GM18867 (cell line): ENCODE results near the gene MATR3.
"Not testable (repeated sequence)": the region's sequence is repeated elsewhere in the genome, so short reads cannot be mapped to it uniquely, and the experiment has no call there.

Source experiments
- ATAC-seq: cut with Tn5 transposase; IDR thresholded peaks from one replicate; pipeline ENCODE4 v1.9.1; 2021; ENCODE audit warnings: mild to moderate bottlenecking, moderate library complexity; ENCODE audit not compliant: unreplicated experiment

The MATR3 gene

GRCh38 chr5:139295346-139296057 lies 2.0 kb downstream of the MATR3 start:
- no peak for ATAC-seq

DNA sequence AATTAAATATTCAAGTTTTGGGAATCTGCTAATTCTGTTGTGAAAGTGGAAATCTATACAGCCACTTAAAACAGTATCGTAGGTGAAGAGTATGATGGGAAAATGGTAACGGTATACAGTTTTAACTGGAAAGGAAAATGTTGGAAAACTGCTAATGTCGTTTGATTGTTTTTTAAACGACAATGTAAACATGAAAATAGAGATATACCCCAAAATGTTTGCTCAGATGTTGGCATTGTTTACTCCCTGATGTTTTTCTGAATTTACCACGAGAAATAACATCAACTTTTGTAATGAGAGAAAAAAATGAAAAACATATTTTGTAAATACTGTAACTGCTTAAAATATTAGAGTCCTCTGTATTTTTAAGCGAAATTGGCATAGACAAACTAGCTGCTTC lies 2.7 kb downstream of the MATR3 start:
- ATAC-seq: no peak

- ATAC-seq: no peak
Measured at GRCh38 chr5:139296862-139297326, 3.4 kb downstream of the MATR3 start.

- ATAC-seq: no peak
Measured at GRCh38 chr5:139297439-139298133, 4.0 kb downstream of the MATR3 start.

DNA sequence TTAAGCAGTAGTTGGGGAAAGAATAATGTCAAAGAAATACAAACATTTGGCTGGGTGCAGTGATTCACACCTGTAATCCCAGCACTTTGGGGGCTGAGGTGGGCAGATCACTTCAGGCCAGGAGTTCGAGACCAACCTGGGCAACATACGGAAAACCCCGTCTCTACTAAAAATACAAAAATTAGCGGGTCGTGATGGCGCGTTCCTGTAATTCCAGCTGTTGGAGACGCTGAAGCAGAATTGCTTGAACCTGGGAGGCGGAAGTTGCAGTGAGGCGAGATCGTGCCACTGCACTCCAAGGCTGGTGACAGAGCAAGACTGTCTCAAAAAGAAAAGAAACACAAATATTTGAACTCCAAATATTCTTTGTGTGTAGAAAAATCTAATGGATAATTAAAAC lies 4.7 kb downstream of the MATR3 start:
- ATAC-seq: no peak

GRCh38 chr5:139299486-139299885 lies 5.9 kb downstream of the MATR3 start:
- no peak for ATAC-seq

- no peak for ATAC-seq
Measured at GRCh38 chr5:139301808-139302499, 8.4 kb downstream of the MATR3 start.

GRCh38 chr5:139304391-139305324 lies 11.1 kb downstream of the MATR3 start:
- ATAC-seq: no peak

DNA sequence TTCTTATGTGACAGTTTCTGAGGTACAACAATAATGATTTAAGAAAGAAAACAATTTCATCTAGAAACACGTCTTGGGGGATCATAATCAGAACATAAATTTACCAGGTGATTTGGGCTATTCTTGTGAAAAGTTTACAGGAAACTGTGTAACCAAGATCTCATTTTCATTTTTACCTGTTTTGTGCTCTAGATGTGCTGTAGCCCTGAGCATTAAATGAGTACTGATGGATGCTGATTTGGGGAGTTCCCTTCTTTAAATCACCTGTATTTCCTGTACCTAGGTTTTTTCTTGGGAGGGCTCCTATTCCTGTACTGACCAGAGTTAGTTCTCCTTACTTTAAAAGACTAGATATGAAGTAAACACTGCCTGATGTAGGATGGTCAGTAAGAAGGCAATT lies 12.7 kb downstream of the MATR3 start:
- ATAC-seq: no peak

DNA sequence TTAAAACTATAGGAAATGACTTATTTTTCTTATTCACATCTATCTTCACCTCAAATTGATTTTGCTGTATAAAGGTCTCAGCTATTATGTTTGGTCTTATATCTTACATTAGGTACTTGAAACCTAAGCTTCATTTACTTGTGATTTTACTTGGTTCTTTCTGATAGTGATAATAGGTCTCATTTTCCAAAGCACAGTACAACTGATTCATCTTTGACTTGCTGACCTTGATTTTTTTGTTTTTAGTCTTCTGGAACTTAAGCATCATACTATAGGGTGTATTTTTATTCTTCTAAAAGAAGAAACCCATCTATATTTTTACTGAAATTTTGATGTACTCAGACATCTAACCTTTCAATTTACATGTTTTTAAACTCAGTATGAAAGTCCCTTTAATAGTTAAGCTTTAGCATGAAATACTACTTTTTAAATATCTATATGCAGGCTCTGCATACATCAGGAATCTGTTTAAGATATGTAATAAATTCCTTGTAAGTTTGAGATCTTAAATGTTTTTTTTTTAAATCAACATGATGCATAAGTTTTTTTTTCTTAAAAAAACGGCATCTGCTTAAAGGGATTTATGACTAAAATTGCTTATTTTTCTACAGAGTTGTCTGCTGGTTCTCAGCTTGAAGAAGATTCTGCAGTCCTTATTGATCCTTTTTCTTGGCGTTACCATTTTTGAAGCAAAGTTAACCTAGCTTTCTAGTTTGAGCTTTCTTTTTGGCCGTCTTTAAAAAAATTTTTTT lies 13.3 kb downstream of the MATR3 start:
- no peak for ATAC-seq

DNA sequence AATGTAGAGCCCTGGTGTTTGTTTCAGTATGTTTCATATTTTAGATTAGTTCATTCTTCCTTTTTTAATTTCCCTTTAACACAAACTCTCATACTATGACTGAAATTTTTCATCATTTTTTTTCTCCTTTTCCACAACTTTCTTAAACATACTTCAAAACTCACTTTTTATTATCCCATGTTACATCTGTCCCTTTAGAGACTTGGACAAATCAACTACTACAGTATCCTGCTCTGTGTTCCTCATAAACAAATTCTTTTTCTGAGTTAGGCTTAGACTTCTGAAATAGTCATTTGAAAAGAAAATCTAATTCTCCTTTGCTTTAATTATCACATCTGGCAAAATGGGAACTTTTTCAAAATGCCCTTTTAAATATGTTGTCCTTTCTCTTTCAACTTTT lies 15.3 kb downstream of the MATR3 start:
- ATAC-seq: no peak

DNA sequence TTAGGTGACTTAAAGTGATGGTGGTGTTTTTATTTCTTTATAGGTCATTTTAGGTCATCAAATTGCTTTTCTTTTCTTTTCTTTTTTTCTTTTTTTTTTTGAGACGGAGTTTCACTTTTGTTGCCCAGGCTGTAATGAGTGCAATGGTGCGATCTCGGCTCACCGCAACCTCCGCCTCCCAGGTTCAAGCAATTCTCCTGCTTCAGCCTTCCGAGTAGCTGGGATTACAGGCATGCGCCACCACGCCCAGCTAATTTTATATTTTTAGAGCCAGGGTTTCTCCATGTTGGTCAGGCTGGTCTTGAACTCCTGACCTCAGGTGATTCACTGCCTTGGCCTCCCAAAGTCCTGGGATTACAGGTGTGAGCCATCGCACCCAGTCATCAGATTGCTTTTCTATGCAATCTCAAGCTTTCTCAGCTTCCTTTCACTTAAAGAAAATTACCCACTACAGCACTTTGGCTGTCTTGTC lies 17.2 kb downstream of the MATR3 start:
- ATAC-seq: not testable (repeated sequence)

DNA sequence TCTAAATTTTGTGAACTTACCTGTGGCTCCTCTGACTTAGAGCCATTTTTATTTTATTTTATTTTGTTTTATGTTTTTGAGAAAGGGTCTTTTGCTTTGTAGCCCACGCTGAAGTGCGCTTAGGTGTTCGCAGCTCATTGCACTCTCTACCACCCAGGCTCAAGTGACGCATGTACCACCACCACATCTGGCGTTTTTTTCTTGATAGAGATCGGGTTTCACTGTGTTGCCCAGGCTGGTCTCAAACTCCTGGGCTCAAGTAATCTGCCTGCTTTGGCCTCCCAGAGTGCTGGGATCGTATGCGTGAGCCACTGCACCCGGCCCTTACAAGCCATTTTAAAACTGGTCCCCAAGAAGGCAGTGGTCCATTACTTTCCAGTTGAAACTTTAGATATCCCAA lies 18.5 kb downstream of the MATR3 start:
- ATAC-seq: no peak

- ATAC-seq: no peak
Measured at GRCh38 chr5:139314276-139314675, 20.7 kb downstream of the MATR3 start.

GRCh38 chr5:139315056-139315615 lies 21.6 kb downstream of the MATR3 start:
- ATAC-seq: no peak

GRCh38 chr5:139335811-139336210 lies 42.3 kb downstream of the MATR3 start:
- ATAC-seq: no peak

DNA sequence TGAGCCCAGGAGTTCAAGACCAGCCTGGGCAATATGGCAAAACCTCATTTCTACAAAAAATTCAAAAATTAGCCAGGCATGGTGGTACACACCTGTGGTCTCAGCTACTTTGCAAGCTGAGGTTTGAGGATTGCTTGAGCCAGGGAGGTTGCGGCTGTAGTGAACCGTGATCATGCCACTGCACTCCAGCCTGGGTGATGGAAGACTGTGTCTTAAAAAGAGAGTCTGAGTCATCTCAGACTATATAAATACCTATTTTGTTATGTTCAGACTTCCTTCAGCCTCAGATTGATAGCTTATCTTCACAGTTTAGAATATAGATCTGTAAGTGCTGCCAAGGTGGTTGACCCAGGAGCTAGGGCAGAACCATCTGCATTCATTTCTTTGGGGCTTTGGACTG lies 46.5 kb downstream of the MATR3 start:
- ATAC-seq: no peak

DNA sequence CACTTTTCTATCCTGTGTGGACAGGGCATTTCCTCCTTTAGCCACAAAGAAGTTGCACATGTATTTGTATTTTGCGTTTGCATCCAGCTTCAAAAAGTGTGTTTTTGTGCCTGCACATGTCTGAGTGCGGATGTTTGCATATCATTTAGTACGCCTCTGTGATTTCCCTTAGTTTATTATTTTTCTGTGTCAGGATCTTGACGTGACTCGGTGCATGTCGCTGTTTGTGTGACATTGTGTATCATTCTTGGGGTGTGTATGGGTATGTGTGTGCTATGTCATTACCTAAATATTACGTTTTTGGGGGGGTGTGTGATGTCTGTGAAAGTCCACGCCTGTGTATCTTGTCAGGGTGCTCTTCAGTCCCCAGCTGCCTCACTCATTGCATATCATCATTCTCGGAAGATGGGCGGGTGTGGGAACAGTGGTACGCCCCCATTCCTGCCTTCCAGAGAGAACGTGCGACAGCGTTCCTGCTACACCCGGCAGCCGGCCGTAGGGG lies 47.7 kb downstream of the MATR3 start:
- ATAC-seq: no peak

- ATAC-seq: peak; percentile 86
Measured at GRCh38 chr5:139341689-139342422, 48.3 kb downstream of the MATR3 start, which contains the start of gene PAIP2. PAIP2 (plus strand) TSS chr5:139341854; CDS start chr5:139363785, 21,931 bp downstream.
